Neural crest cell (in vitro differentiated cells): ENCODE measurements around the gene SLC12A6. TPM values are rescaled to one million over a fixed set of nuclear protein-coding genes. Genes with fewer than 3 reads are reported as not detected.

Experiments used
- DNase-seq: peaks from one replicate; pipeline ENCODE4 v3.0.0; 2021; ENCODE audit warnings: low read depth, mixed read lengths, low spot score
- H3K27ac Mint-ChIP-seq: one replicate; pipeline ENCODE4 v1.8.0; 2021; ENCODE audit warnings: mild to moderate bottlenecking, mixed read lengths; ENCODE audit not compliant: unreplicated experiment
- H3K27me3 Mint-ChIP-seq: 2 replicates; pipeline ENCODE4 v1.8.0; 2021; ENCODE audit warnings: low read depth, mild to moderate bottlenecking, mixed read lengths
- H3K36me3 Mint-ChIP-seq: 2 replicates; pipeline ENCODE4 v1.8.0; 2021; ENCODE audit warnings: low read depth, mild to moderate bottlenecking, mixed read lengths
- H3K4me1 Mint-ChIP-seq: 2 replicates; pipeline ENCODE4 v1.8.0; 2021; ENCODE audit warnings: mixed read lengths
- H3K4me3 Mint-ChIP-seq: one replicate; pipeline ENCODE4 v1.8.0; 2021; ENCODE audit warnings: mild to moderate bottlenecking, mixed read lengths
- H3K9me3 Mint-ChIP-seq: 2 replicates; pipeline ENCODE4 v1.8.0; 2021; ENCODE audit warnings: mixed read lengths
- total RNA-seq: library from RNA; stranded (reverse); gene quantifications from 2 replicates; pipeline ENCODE4 v1.2.1, GENCODE V29; 2021
- TF ChIP-seq, protein P1 (sequence below): fragments of 200-600 bp; sonication (generic); conservative IDR thresholded peaks from 2 replicates; pipeline ENCODE4 v1.5.0; 2021; ENCODE audit warnings: antibody characterized with exemption, mild to moderate bottlenecking

SLC12A6 gene
- total RNA-seq, 1 donor from 2014 or later, result 10.9 TPM

DNA sequence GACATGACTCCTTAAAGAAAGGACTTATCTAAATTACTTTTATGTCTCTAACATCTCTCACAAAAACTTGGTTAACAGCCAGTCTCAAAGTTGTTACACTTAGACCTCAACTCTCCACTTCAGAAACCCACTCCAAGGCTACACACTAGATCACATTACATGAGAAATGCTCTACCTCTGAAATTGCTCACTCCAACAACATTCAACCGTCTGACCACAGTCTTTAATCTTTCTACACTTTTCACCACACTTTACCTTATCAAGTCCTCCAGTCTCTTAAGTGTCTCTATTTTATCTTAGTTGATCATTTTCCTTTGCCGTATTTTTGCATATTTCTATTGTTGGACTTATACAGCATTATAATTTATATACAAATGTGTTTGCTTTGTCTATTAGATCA lies 5.8 kb downstream of the SLC12A6 start:
- Mint-ChIP-seq H3K27ac (no peak overlapping the region), H3K36me3 (no peaks in the 10 kb centered on the region), H3K27me3 (peaks cover under 1% of the 10 kb centered on the region), H3K4me3 (no peak overlapping the region), H3K4me1 (peaks cover 3% of the 10 kb centered on the region), H3K9me3 (no peaks in the 10 kb centered on the region)
- TF ChIP-seq, protein P1, sequence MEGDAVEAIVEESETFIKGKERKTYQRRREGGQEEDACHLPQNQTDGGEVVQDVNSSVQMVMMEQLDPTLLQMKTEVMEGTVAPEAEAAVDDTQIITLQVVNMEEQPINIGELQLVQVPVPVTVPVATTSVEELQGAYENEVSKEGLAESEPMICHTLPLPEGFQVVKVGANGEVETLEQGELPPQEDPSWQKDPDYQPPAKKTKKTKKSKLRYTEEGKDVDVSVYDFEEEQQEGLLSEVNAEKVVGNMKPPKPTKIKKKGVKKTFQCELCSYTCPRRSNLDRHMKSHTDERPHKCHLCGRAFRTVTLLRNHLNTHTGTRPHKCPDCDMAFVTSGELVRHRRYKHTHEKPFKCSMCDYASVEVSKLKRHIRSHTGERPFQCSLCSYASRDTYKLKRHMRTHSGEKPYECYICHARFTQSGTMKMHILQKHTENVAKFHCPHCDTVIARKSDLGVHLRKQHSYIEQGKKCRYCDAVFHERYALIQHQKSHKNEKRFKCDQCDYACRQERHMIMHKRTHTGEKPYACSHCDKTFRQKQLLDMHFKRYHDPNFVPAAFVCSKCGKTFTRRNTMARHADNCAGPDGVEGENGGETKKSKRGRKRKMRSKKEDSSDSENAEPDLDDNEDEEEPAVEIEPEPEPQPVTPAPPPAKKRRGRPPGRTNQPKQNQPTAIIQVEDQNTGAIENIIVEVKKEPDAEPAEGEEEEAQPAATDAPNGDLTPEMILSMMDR, result no peak
- no peak for DNase-seq

DNA sequence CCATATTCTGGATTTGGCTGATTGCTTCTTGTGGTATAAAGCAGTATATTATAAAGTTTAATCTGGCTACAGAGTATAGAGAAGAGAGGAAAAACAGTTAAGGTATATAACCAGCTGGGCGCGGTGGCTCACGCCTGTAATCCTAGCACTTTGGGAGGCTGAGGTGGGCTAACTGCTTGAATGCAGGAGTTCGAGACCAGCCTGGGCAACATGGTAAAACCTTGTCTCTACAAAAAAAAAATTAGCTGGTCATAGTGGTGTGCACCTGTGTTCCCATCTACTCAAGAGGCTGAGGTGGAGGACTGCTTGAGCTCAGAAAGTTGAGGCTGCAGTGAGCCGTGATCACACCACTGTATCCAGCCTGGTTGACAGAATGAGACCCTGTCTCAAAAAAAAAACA lies 7.3 kb downstream of the SLC12A6 start:
- no peaks in the 10 kb centered on the region for H3K9me3 Mint-ChIP-seq
- no peaks in the 10 kb centered on the region for H3K4me1 Mint-ChIP-seq
- H3K27me3 Mint-ChIP-seq, result no peaks in the 10 kb centered on the region
- TF ChIP-seq, protein P1, result no peak
- DNase-seq, result no peak
- H3K4me3 Mint-ChIP-seq, result no peak overlapping the region
- no peaks in the 10 kb centered on the region for H3K36me3 Mint-ChIP-seq
- no peak overlapping the region for H3K27ac Mint-ChIP-seq

DNA sequence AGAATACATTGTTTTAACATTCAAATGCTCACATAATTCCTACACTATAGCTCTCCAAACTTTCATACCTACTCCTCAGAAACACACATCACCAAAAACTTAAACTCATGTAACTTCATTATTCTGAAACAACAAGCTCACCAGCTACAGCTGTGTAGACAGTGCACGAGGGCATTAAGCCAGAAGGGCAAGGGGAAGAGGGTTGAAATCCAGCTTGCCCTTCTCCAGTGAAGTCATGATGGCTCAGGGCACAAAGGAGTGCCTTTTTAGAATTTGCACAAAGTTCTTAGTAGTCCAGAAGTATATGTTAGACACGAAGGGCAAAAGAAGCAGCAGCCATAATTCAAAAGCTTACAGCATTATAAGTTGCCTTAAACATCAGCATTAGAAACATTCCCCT lies 8.6 kb downstream of the SLC12A6 start:
- Mint-ChIP-seq H3K36me3 (no peaks in the 10 kb centered on the region), H3K27me3 (no peaks in the 10 kb centered on the region), H3K4me1 (no peaks in the 10 kb centered on the region), H3K9me3 (no peaks in the 10 kb centered on the region), H3K4me3 (no peak overlapping the region), H3K27ac (no peak overlapping the region)
- no peak for DNase-seq
- TF ChIP-seq, protein P1, result no peak

DNA sequence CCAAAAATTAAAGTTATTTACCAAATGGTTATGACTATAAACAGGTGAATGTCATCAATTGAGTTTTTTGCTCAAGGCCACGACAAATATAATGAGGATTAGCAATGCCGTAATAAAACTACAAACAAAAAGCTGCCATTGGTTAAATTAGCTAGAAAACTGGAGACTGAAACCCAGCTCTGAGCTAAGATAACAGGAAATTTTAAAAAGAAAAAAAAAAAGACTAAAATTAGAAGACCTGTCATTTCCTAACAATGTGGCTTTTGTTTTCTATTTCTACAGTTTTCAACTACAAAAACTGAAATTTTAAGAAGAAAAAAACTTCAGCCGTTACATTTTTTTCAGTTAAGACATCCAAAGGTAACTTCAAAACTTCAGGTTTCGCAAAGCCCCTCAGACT lies 9.7 kb downstream of the SLC12A6 start:
- no peaks in the 10 kb centered on the region for H3K4me1 Mint-ChIP-seq
- no peaks in the 10 kb centered on the region for H3K36me3 Mint-ChIP-seq
- no peak for DNase-seq
- H3K27ac Mint-ChIP-seq, result no peak overlapping the region
- H3K27me3 Mint-ChIP-seq, result no peaks in the 10 kb centered on the region
- no peak overlapping the region for H3K4me3 Mint-ChIP-seq
- TF ChIP-seq, protein P1, result no peak
- no peaks in the 10 kb centered on the region for H3K9me3 Mint-ChIP-seq

GRCh38 chr15:34325368-34325767 lies 12.2 kb downstream of the SLC12A6 start:
- Mint-ChIP-seq H3K4me1 (no peaks in the 10 kb centered on the region), H3K27me3 (no peaks in the 10 kb centered on the region), H3K36me3 (no peaks in the 10 kb centered on the region), H3K27ac (no peak overlapping the region), H3K4me3 (no peak overlapping the region), H3K9me3 (no peaks in the 10 kb centered on the region)
- TF ChIP-seq, protein P1, result no peak
- DNase-seq, result no peak

DNA sequence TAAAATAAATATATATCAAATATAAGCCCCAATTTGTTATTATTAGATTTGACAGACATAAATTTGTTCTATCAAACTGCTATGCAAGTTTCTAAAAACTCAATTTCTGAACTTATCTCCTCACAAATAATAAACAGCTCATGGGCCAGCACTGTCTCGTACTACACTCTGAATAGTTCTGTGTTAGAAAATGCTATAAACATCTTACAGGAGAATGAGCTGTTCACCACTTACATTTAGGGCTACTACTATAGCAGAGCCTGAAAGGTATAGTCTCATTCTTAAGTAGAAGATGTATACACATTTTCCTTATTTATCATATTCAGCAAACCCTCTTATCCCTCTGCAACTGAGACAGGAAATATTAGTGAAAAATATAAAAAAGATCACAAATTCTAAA lies 12.6 kb downstream of the SLC12A6 start:
- no peak for DNase-seq

More for the DNA sequence above, 12.6 kb downstream of the SLC12A6 start:
- Mint-ChIP-seq H3K27ac (no peak overlapping the region), H3K9me3 (no peaks in the 10 kb centered on the region), H3K27me3 (no peaks in the 10 kb centered on the region), H3K36me3 (no peaks in the 10 kb centered on the region), H3K4me3 (no peak overlapping the region), H3K4me1 (no peaks in the 10 kb centered on the region)
- TF ChIP-seq, protein P1, result no peak
